HAP-1 (cell line): ENCODE measurements around the gene RASIP1.
"Not testable (repeated sequence)": the region's sequence is repeated elsewhere in the genome, so short reads cannot be mapped to it uniquely, and the experiment has no call there.

ENCODE experiments used
- DNase-seq, 2 experiments: peaks; one replicate each; pipeline ENCODE4 v3.0.0-alpha.2; 2016 to 2020; ENCODE audit warnings: low spot score in 2 of 2
- H3K27me3 ChIP-seq: fragments of 250-450 bp; sonication (Bioruptor Pico); 2 replicates; pipeline ENCODE4 v1.5.1; 2020; ENCODE audit warnings: low read depth, mild to moderate bottlenecking, moderate library complexity
- H3K36me3 ChIP-seq: fragments of 250-450 bp; sonication (Bioruptor Pico); replicated peaks from 2 replicates; pipeline ENCODE4 v1.5.1; 2020; ENCODE audit warnings: mild to moderate bottlenecking
- H3K4me1 ChIP-seq: fragments of 250-450 bp; sonication (Bioruptor Pico); 2 replicates; pipeline ENCODE4 v1.5.1; 2020; ENCODE audit warnings: mild to moderate bottlenecking
- H3K4me3 ChIP-seq: fragments of 250-450 bp; sonication (Bioruptor Pico); 2 replicates; pipeline ENCODE4 v1.5.1; 2020; ENCODE audit warnings: mild to moderate bottlenecking, moderate library complexity
- H3K9me3 ChIP-seq: fragments of 250-450 bp; sonication (Bioruptor Pico); 2 replicates; pipeline ENCODE4 v1.5.1; 2020; ENCODE audit warnings: mild to moderate bottlenecking, moderate library complexity
- in situ Hi-C: fragments of 300-500 bp; cut with MboI; formaldehyde crosslinking; loops from 3 replicates; pipeline ENCODE4 v1.14.3; 2020; ENCODE audit warnings: low sequenced_read_pairs, inconsistent platforms, mixed read lengths

RASIP1 gene

DNA sequence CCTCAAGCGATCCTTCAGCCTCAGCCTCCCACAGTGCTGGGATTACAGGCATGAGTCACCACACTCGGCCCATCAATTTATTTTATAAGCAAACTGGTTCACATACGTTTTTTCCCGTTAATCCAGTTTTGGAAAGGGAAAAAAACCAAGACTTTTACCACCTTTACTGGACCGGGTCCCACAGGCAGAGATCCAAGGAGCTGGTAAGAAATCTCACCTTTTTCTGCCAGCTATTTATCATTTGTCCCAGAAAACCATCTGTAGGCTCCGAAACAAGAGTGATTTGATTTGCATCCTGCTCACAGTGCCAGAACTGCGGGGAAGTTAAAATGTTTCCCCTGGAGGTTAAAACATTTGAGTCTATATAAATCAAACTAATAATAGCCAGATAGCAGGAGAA is 51.0 kb downstream of the RASIP1 start:
- Histone ChIP-seq H3K9me3 (no peaks in the 10 kb centered on the region), H3K4me3 (no peak overlapping the region), H3K36me3 (no peaks in the 10 kb centered on the region), H3K27me3 (no peaks in the 10 kb centered on the region), H3K4me1 (peaks cover 12% of the 10 kb centered on the region)
- DNase-seq = no peak
- in situ Hi-C loops = no loop called here

DNA sequence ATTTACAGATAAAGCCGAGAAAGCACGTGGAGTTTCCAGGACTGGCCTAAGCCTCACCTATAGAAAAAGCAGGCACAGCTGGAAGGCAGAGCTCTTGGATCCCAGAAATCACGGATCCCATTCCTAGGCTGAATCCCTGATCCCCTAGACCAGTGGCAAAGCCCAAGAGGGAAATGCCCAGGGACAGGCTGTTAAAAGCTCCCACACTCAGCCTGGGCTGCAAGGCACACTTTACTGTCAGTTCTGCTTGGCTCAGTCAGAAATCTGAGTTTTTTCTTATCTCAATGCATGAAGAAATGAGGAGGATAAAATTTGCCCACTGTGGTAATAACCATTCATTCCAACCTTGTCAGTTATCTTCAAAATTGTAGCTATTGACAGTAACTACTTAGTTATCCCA is 52.6 kb downstream of the RASIP1 start:
- no peak overlapping the region for H3K4me3 ChIP-seq
- H3K27me3 ChIP-seq = no peaks in the 10 kb centered on the region
- no peaks in the 10 kb centered on the region for H3K9me3 ChIP-seq
- in situ Hi-C loops = no loop called here
- peaks cover 15% of the 10 kb centered on the region for H3K4me1 ChIP-seq
- no peak for DNase-seq
- H3K36me3 ChIP-seq = no peaks in the 10 kb centered on the region

DNA sequence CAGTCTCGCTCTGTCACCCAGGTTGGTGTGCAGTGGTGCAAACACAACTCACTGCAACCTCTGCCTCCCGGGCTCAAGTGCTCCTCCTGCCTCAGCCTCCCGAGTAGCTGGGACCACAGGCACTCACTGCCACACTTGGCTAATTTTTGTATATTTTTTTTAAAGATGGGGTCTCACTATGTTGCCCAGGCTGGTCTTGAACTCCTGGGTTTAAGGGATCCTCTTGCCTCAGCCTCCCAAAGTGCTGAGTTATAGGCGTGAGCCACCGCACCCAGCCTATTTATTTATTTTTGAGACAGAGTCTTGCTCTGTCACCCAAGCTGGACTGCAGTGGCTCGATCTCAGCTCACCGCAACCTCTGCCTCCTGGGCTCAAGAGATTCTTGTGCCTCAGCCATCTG is 53.8 kb downstream of the RASIP1 start:
- H3K4me1 ChIP-seq = peaks cover 15% of the 10 kb centered on the region
- H3K4me3 ChIP-seq, H3K27me3 ChIP-seq, in situ Hi-C loops, H3K36me3 ChIP-seq, DNase-seq, H3K9me3 ChIP-seq: not testable (repeated sequence)

DNA sequence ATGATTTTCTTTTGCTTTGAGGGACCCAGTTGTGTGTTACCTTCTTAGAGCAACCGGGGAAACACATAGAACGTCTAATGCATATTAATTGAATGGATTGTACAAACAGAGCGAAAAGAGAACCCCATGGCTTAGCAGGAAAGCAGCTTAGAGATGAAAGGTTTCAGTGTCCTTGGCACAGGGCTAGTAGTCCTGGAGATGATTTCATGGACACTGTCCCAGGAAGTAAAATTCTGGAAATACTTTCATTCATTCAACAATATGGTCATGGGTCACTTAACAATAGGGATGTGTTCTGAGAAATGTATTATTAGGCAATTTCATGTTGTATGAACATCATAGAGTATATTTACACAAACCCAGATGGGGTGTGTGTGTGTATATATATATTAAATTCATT is 54.3 kb downstream of the RASIP1 start:
- in situ Hi-C loops = no loop called here
- H3K4me3 ChIP-seq = no peak overlapping the region
- no peaks in the 10 kb centered on the region for H3K27me3 ChIP-seq
- H3K4me1 ChIP-seq = peaks cover 15% of the 10 kb centered on the region
- no peaks in the 10 kb centered on the region for H3K36me3 ChIP-seq
- no peak for DNase-seq
- H3K9me3 ChIP-seq = no peaks in the 10 kb centered on the region

DNA sequence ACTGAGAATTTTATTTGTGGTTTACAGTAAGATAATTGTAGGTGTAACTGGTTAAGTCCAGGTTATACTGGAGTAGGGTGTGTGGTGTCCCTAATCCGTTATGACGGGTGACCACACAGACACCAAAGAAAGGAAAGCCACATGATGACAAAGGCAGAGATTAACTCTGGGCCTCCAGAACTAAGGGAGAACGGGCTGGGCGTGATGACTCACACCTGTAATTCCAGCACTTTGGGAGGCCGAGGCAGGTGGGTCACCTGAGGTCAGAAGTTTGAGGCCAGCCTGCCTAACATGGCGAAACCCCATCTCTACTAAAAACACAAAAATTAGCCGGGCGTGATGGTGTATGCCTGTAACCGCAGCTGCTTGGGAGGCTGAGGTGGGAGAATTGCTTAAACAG is 54.8 kb downstream of the RASIP1 start:
- H3K4me3 ChIP-seq = no peak overlapping the region
- DNase-seq = peak; percentile 19 to 34
- no peaks in the 10 kb centered on the region for H3K27me3 ChIP-seq
- in situ Hi-C loops = no loop called here
- no peaks in the 10 kb centered on the region for H3K36me3 ChIP-seq
- H3K4me1 ChIP-seq = peaks cover 15% of the 10 kb centered on the region
- H3K9me3 ChIP-seq = no peaks in the 10 kb centered on the region

GRCh38 chr19:48683349-48683748 is 57.1 kb downstream of the RASIP1 start:
- no peak for DNase-seq
- Histone ChIP-seq H3K27me3 (no peaks in the 10 kb centered on the region), H3K9me3 (no peaks in the 10 kb centered on the region), H3K4me3 (no peak overlapping the region), H3K4me1 (peaks cover 15% of the 10 kb centered on the region), H3K36me3 (no peaks in the 10 kb centered on the region)
- in situ Hi-C loops = no loop called here

DNA sequence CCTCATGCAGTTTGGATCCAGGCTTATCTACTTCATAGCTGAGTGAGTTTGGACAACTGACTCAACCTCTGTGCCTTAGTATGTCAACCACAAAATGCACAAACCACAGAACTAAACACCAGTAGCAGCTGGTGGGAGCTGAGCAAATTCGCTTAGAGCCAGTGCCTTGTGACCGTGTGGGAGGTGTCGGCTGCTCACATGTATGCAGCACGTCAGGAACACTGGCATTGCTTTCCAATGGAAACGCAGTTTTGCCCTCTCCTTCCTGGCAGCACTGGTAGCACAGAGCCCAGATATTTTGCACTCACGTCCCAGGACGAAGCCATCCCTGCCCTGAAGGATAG is 59.3 kb downstream of the RASIP1 start:
- H3K27me3 ChIP-seq = no peaks in the 10 kb centered on the region
- H3K9me3 ChIP-seq = no peaks in the 10 kb centered on the region
- no peak for DNase-seq
- H3K36me3 ChIP-seq = no peaks in the 10 kb centered on the region
- in situ Hi-C loops = no loop called here
- H3K4me3 ChIP-seq = no peak overlapping the region
- peaks cover 15% of the 10 kb centered on the region for H3K4me1 ChIP-seq

DNA sequence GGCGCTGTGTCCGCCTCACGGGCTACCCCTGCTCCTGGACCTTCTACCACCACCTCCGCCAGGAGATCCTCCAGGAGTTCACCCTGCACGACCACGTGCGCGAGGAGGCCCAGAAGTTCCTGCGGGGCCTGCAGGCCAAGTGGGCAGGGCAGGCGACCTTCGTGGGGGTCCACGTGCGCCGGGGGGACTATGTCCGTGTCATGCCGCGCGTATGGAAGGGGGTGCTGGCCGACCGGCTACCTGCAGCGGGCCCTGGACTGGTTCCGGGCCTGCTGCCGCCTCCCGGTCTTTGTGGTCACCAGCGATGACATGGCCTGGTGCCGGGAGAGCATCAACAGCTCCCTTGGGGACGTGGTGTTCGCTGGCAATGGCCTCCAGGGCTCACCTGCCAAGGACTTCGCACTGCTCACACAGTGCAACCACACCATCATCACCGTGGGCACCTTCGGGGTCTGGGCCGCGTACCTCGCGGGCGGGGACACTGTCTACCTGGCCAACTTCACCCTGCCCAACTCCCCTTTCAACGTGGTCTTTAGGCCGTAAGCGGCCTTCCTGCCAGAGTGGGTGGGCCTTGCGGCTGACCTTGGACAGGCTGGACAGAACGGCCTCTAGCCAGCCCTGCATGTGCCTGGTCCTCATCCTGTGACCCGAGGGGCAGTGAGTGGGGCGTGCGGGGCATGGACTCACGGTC is 59.8 kb downstream of the RASIP1 start:
- Histone ChIP-seq H3K36me3 (no peaks in the 10 kb centered on the region), H3K4me3 (no peak overlapping the region), H3K4me1 (peaks cover 14% of the 10 kb centered on the region), H3K27me3 (no peaks in the 10 kb centered on the region), H3K9me3 (no peaks in the 10 kb centered on the region)
- no peak for DNase-seq
- in situ Hi-C loops = no loop called here

DNA sequence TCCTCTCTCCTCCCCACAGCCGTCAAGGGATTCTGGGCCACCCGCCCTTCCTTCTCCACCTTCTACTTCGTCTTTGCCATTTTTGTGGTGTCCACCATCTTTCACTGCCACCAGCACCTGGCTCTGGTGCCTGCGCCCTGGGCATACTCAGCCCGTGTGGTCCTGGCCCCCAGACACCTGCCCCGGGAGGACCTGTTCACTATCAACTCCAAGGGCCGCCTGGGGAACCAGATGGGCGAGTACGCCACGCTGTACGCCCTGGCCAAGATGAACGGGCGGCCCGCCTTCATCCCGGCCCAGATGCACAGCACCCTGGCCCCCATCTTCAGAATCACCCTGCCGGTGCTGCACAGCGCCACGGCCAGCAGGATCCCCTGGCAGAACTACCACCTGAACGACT is 60.4 kb downstream of the RASIP1 start:
- in situ Hi-C loops, H3K9me3 ChIP-seq, H3K4me1 ChIP-seq, H3K4me3 ChIP-seq, DNase-seq, H3K27me3 ChIP-seq, H3K36me3 ChIP-seq: not testable (repeated sequence)

GRCh38 chr19:48678201-48678600 is 62.2 kb downstream of the RASIP1 start:
- H3K4me3 ChIP-seq = no peak overlapping the region
- H3K36me3 ChIP-seq = no peaks in the 10 kb centered on the region
- H3K4me1 ChIP-seq = peaks cover 2% of the 10 kb centered on the region; the same call in 1 of the 2 replicates
- DNase-seq = no peak
- in situ Hi-C loops = no loop called here
- no peaks in the 10 kb centered on the region for H3K9me3 ChIP-seq
- no peaks in the 10 kb centered on the region for H3K27me3 ChIP-seq

DNA sequence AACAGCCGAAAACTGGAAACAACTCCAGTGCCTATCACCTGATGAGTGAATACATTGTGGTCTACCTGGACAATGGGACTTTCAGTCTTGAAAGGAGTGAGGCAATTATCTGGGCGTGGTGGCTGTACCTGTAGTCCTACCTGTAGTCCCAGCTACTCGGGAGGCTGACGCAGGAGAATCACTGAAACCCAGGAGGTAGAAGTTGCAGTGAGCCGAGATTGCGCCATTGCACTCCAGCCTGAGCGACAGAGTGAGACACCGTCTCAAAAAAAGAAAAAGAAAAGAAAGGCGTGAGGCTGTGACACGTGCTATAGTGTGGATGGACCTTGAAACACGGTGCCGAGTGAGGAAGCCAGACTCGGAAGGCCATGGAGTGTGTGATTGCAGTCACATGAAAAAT is 63.5 kb downstream of the RASIP1 start:
- H3K27me3 ChIP-seq = no peaks in the 10 kb centered on the region
- peaks cover 2% of the 10 kb centered on the region; the same call in 1 of the 2 replicates for H3K4me1 ChIP-seq
- DNase-seq = no peak
- no peak overlapping the region for H3K4me3 ChIP-seq
- in situ Hi-C loops = no loop called here
- H3K9me3 ChIP-seq = no peaks in the 10 kb centered on the region
- no peaks in the 10 kb centered on the region for H3K36me3 ChIP-seq

GRCh38 chr19:48676487-48676886 is 63.9 kb downstream of the RASIP1 start:
- Histone ChIP-seq H3K27me3 (no peaks in the 10 kb centered on the region), H3K4me1 (peaks cover 2% of the 10 kb centered on the region; the same call in 1 of the 2 replicates), H3K36me3 (no peaks in the 10 kb centered on the region), H3K4me3 (no peak overlapping the region), H3K9me3 (no peaks in the 10 kb centered on the region)
- in situ Hi-C loops = no loop called here
- DNase-seq = no peak

DNA sequence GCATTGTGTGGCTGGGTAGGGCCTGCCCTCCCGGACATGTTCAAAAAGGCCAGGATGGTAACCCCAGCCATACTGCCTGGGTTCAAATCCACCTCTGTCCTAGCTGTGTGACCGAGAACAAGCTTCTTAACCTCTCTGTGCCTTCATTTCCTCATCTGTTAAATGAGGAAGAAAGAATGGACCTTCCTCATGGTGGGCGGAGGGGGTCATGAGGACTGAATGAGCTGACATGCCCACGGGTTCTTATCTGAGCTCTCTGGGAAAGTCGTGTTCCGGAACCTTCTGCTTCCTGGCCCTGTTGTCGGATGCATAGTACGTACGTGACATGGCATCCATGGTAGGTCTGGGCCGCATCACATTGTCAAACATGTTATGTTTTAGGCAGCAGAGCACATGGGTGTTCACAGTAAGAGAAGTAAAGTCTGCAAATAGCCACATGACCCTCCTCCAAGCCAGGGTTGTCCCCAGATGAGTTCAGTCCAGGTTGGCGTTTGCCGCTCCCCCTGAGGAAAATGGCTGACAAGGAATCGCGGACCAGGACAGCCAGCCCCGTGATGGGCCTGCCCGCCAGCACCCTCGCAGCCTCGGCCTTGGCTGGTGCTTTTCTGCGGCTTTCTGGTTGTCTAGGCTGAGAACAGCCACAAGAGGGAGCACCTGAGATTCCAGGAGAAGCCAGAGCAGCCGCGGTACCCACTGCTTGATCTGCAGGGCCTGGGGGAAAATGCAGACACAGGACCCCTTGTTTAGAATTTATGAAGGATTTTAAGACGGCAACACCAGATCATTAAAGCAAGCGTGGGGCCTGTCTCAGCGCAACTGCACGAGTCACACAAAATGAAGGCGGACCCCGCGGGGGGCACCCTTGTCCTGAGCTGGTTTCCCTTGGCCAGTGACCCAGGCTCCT is 65.2 kb downstream of the RASIP1 start:
- in situ Hi-C loops = no loop called here
- no peaks in the 10 kb centered on the region for H3K27me3 ChIP-seq
- H3K9me3 ChIP-seq = no peaks in the 10 kb centered on the region
- peak; percentile 81 to 91 for DNase-seq
- no peaks in the 10 kb centered on the region for H3K36me3 ChIP-seq
- no peak overlapping the region for H3K4me3 ChIP-seq
- H3K4me1 ChIP-seq = peaks cover 2% of the 10 kb centered on the region; the same call in 1 of the 2 replicates

- in situ Hi-C loops = no loop called here
- Histone ChIP-seq H3K27me3 (no peaks in the 10 kb centered on the region), H3K36me3 (no peaks in the 10 kb centered on the region), H3K9me3 (no peaks in the 10 kb centered on the region), H3K4me1 (peaks cover 2% of the 10 kb centered on the region; the same call in 1 of the 2 replicates), H3K4me3 (no peak overlapping the region)
- DNase-seq = no peak
Observed at GRCh38 chr19:48674216-48674809, 66.1 kb downstream of the RASIP1 start.
